Activated T-helper 9 cell treated with anti-CD3 and anti-CD28 coated beads, Interleukin-2, amount 50 U/mL, for 16 hours (primary cell): ENCODE results near the gene FGF12.

Experiments used
- DNase-seq: peaks from one replicate; pipeline ENCODE4 v3.0.0-alpha.2; 2020; ENCODE audit warnings: low read depth

Gene FGF12

DNA sequence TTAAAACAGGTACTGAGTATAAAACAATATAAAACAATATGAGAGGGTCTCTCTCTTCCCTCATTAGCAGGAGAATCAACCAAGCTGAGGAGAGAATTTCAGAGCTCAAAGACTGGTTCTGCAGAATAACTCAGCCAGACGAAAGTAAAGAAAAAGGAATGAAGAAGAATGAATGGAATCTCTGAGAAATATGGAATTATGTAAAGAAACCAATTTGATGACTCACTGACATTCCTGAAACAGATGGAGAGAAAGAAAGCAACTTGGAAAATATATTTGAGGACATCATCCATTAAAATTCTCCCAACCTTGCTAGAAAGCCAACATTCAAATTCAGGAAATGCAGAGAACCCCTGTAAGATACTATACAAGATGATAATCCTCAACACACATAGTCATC, 635.5 kb downstream of the FGF12 start:
- no peak for DNase-seq

DNA sequence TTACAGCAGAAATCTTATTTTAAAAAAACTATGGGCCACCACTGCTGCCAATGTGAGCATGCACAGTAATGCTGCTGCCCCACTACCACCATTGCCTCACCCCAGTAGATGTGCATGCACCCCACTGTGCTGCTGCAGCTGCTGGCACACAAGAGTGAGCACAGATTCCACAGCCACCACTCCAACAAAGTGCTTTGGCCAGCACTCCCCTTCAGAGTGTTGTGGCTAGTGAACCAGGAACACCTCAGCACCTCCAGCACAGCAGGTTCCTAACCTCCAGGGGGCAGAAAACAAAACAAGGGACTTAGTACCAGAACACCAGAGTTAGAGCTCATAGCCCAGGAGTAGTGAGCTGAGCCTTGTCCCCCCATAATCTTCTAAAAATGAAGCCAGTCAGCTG, 636.8 kb downstream of the FGF12 start:
- DNase-seq, result no peak
